SK-N-SH treated with all-trans-retinoic acid at 6 μM for 48 hours (cell line): ENCODE measurements around the gene SOX6.
"Not testable (repeated sequence)": the region's sequence is repeated elsewhere in the genome, so short reads cannot be mapped to it uniquely, and the experiment has no call there.

Experiments
- ATAC-seq: fragments of 200-7000 bp; cut with Tn5 transposase; 3 replicates; pipeline ENCODE4 v1.9.1; 2020; ENCODE audit warnings: mild to moderate bottlenecking, moderate library complexity
- ARNTL ChIP-seq: fragments of 450-650 bp; formaldehyde crosslinking; IDR thresholded peaks from 2 replicates; pipeline ENCODE4 v1.5.0; 2020; ENCODE audit warnings: low read depth, mild to moderate bottlenecking, moderate library complexity, borderline replicate concordance
- BACH2 ChIP-seq: fragments of 250-450 bp; sonication (Bioruptor Pico); IDR thresholded peaks from 2 replicates; pipeline ENCODE4 v1.9.0; 2021; ENCODE audit warnings: mild to moderate bottlenecking, borderline replicate concordance
- CREB5 ChIP-seq: fragments of 250-450 bp; sonication (Bioruptor Pico); IDR thresholded peaks from 2 replicates; pipeline ENCODE4 v1.5.1; 2020; ENCODE audit warnings: low read depth, mild to moderate bottlenecking, moderate library complexity
- CSDC2 ChIP-seq: fragments of 250-450 bp; sonication (Bioruptor Pico); IDR thresholded peaks from 2 replicates; pipeline ENCODE4 v1.5.0; 2020; ENCODE audit warnings: mild to moderate bottlenecking, moderate library complexity
- CSRNP3 ChIP-seq: fragments of 250-450 bp; sonication (Bioruptor Pico); IDR thresholded peaks from 2 replicates; pipeline ENCODE4 v1.5.1; 2021; ENCODE audit warnings: mild to moderate bottlenecking, moderate library complexity
- GLIS3 ChIP-seq: fragments of 250-450 bp; sonication (Bioruptor Pico); IDR thresholded peaks from 2 replicates; pipeline ENCODE4 v1.5.0; 2020; ENCODE audit warnings: mild to moderate bottlenecking, moderate library complexity
- ISL1 ChIP-seq: fragments of 250-450 bp; sonication (Bioruptor Pico); IDR thresholded peaks from 2 replicates; pipeline ENCODE4 v2.1.2; 2022; ENCODE audit warnings: mild to moderate bottlenecking, moderate library complexity
- OSR1 ChIP-seq: fragments of 250-450 bp; sonication (Bioruptor Pico); IDR thresholded peaks from 2 replicates; pipeline ENCODE4 v1.8.0; 2022; ENCODE audit warnings: moderate library complexity, mild to moderate bottlenecking, inconsistent platforms
- PATZ1 ChIP-seq: fragments of 250-450 bp; sonication (Bioruptor Pico); IDR thresholded peaks from 2 replicates; pipeline ENCODE4 v1.8.0; 2020; ENCODE audit warnings: mild to moderate bottlenecking, moderate library complexity, borderline replicate concordance
- POU6F1 ChIP-seq: fragments of 250-450 bp; sonication (Bioruptor Pico); IDR thresholded peaks from 2 replicates; pipeline ENCODE4 v1.8.0; 2021; ENCODE audit warnings: low read depth, mild to moderate bottlenecking, moderate library complexity, borderline replicate concordance
- PPARA ChIP-seq: fragments of 250-450 bp; sonication (Bioruptor Pico); IDR thresholded peaks from 2 replicates; pipeline ENCODE4 v1.5.0; 2020; ENCODE audit warnings: mild to moderate bottlenecking, borderline replicate concordance
- SNAI2 ChIP-seq: fragments of 250-450 bp; sonication (Bioruptor Pico); IDR thresholded peaks from 2 replicates; pipeline ENCODE4 v1.5.0; 2020; ENCODE audit warnings: mild to moderate bottlenecking, moderate library complexity
- TCF4 ChIP-seq: fragments of 250-450 bp; sonication (Bioruptor Pico); IDR thresholded peaks from 2 replicates; pipeline ENCODE4 v1.8.0; 2021; ENCODE audit warnings: mild to moderate bottlenecking, moderate library complexity, borderline replicate concordance
- TOX ChIP-seq: fragments of 250-450 bp; sonication (Bioruptor Pico); IDR thresholded peaks from 2 replicates; pipeline ENCODE4 v1.8.0; 2021; ENCODE audit warnings: mild to moderate bottlenecking, moderate library complexity, borderline replicate concordance
- TSHZ2 ChIP-seq: fragments of 250-450 bp; sonication (Bioruptor Pico); IDR thresholded peaks from 2 replicates; pipeline ENCODE4 v1.5.0; 2020; ENCODE audit warnings: mild to moderate bottlenecking, moderate library complexity
- ZC3H10 ChIP-seq: fragments of 250-450 bp; sonication (Bioruptor Pico); IDR thresholded peaks from 2 replicates; pipeline ENCODE4 v1.5.1; 2021; ENCODE audit warnings: mild to moderate bottlenecking, moderate library complexity
- ZFP3 ChIP-seq: fragments of 250-450 bp; sonication (Bioruptor Pico); IDR thresholded peaks from 2 replicates; pipeline ENCODE4 v1.5.0; 2020; ENCODE audit warnings: mild to moderate bottlenecking, moderate library complexity
- ZFP30 ChIP-seq: fragments of 450-650 bp; formaldehyde crosslinking; IDR thresholded peaks from 2 replicates; pipeline ENCODE4 v1.5.0; 2022; ENCODE audit warnings: mild to moderate bottlenecking, moderate library complexity
- ZNF565 ChIP-seq: fragments of 450-650 bp; formaldehyde crosslinking; conservative IDR thresholded peaks from 2 replicates; pipeline ENCODE4 v1.5.0; 2020; ENCODE audit warnings: low read depth, mild to moderate bottlenecking, moderate library complexity
- ZNF70 ChIP-seq: fragments of 450-650 bp; formaldehyde crosslinking; IDR thresholded peaks from 2 replicates; pipeline ENCODE4 v1.5.0; 2020; ENCODE audit warnings: mild to moderate bottlenecking, moderate library complexity
- ZNF8 ChIP-seq: fragments of 450-650 bp; formaldehyde crosslinking; IDR thresholded peaks from 2 replicates; pipeline ENCODE4 v1.5.0; 2020; ENCODE audit warnings: mild to moderate bottlenecking, moderate library complexity

The SOX6 gene

GRCh38 chr11:16395601-16396000 lies 39.3 kb upstream of the SOX6 start:
- TF ChIP-seq POU6F1 (CRISPR knock-in tag) (no peak), CSDC2 (CRISPR knock-in tag) (no peak), GLIS3 (no peak), ZNF8 (CRISPR knock-in tag) (no peak)
- no peak for ATAC-seq

GRCh38 chr11:16394947-16395346 lies 38.6 kb upstream of the SOX6 start:
- no peak for ATAC-seq
- no peak for TF ChIP-seq ISL1 (CRISPR knock-in tag)
- TF ChIP-seq CREB5 (CRISPR knock-in tag), result no peak
- no peak for TF ChIP-seq TSHZ2
- no peak for TF ChIP-seq POU6F1 (CRISPR knock-in tag)

- no peak for ATAC-seq
- TF ChIP-seq ZFP30 (CRISPR knock-in tag) (no peak), PATZ1 (CRISPR knock-in tag) (no peak), BACH2 (CRISPR knock-in tag) (no peak), TOX (CRISPR knock-in tag) (no peak), ISL1 (CRISPR knock-in tag) (no peak)
These were observed 37.0 kb upstream of the SOX6 start for GRCh38 chr11:16393340-16393739.

GRCh38 chr11:16392616-16393015 lies 36.3 kb upstream of the SOX6 start:
- no peak for TF ChIP-seq ZC3H10 (CRISPR knock-in tag)
- no peak for TF ChIP-seq PPARA (CRISPR knock-in tag)
- TF ChIP-seq CSRNP3 (CRISPR knock-in tag), result no peak
- TF ChIP-seq TCF4 (CRISPR knock-in tag), result no peak
- no peak for TF ChIP-seq PATZ1 (CRISPR knock-in tag)
- TF ChIP-seq GLIS3, result no peak
- no peak for TF ChIP-seq SNAI2 (CRISPR knock-in tag)
- no peak for TF ChIP-seq ZNF70 (CRISPR knock-in tag)
- no peak for TF ChIP-seq BACH2 (CRISPR knock-in tag)
- TF ChIP-seq ARNTL (CRISPR knock-in tag), result no peak
- no peak for TF ChIP-seq ZNF565 (CRISPR knock-in tag)
- no peak for TF ChIP-seq POU6F1 (CRISPR knock-in tag)
- TF ChIP-seq ZFP30 (CRISPR knock-in tag), result no peak
- no peak for TF ChIP-seq ZFP3 (CRISPR knock-in tag)
- TF ChIP-seq OSR1, result no peak
- no peak for TF ChIP-seq ISL1 (CRISPR knock-in tag)
- TF ChIP-seq ZNF8 (CRISPR knock-in tag), result no peak

GRCh38 chr11:16390826-16391225 lies 34.5 kb upstream of the SOX6 start:
- not testable (repeated sequence) for ATAC-seq

More at GRCh38 chr11:16392616-16393015, 36.3 kb upstream of the SOX6 start:
- no peak for ATAC-seq
